ENCODE results near the gene WWTR1.

WWTR1 gene

DNA sequence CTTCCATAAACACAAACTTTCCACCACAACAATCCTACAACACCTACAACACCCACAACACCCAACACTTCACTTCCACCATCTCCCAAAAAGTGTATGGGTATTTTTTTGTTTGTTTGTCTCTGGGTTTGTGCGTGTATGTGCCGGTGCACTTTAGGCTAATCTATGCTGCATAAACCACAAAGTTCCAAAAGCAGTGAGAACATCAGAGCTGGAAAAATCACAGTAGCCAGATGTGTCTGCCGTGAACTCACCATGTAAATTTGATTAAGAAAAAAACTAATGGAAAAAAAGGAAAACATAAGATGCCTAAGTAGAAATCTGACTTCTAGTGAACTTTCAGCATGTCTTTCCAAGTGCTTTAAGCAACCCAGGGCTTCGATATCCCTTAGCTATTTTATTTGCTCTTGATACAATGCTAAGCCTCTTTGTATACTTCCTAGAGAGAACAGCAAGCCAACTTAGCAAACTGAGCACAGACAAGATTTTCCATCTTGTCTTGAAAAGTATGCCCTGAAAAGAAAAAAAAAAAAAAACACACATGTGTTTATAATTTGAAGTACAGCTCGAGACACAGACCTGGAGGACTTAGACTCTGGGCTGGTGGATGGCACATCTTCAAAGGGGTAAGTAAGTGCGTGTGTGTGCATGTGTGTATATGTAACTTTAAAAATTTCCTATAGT lies 91.4 kb downstream of the WWTR1 start:
- no peak for DNase-seq (ENCODE audit: insufficient read length, low spot score)
- no peak for TF ChIP-seq POLR2A (IDR thresholded peaks at IDR 0.05; ENCODE audit: low read depth, low read length)
- FAIRE-seq, result no peak

DNA sequence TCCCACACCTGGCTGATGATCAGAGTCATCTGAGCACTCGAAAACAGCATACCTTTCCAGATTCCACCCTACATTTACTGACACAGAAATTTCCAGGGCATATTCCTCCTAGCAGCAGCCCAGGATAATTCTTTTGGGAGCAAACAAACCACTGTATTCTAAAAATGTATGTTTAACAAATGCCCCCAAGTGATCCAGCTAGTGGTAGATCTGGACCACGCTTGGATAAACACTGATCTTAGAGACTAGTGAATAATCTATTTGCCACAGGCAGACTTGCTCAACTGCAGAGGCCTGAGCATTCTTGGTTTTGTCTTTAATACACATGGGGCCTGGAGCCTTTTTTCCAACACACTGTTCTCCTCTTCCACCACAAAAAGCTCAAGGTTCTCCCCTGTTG lies 93.7 kb downstream of the WWTR1 start:
- FAIRE-seq (no peak), DNase-seq (ENCODE audit: insufficient read length, low spot score) (no peak)
- TF ChIP-seq POLR2A (IDR thresholded peaks at IDR 0.05; ENCODE audit: low read depth, low read length), result no peak

DNA sequence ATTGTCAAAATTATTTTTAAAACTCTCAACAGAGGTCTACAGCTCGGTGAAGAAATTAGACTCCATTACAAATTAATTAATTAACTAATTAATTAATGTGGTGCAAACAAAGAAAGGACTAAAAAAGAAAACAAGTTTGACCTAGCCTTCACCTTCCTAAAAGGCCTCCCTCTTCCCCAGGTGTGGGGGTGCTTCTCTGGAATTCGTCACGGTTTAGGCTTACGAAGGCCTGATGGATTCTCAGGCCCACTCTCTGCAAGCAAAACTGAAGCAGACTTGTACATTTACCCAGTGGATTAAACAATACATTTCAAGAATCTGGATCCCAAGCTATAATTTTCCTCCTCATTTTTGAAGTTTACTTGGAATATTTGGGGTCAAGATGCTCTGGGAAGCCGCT lies 94.7 kb downstream of the WWTR1 start:
- DNase-seq (ENCODE audit: insufficient read length, low spot score) (no peak), FAIRE-seq (no peak)
- TF ChIP-seq POLR2A (IDR thresholded peaks at IDR 0.05; ENCODE audit: low read depth, low read length), result no peak

DNA sequence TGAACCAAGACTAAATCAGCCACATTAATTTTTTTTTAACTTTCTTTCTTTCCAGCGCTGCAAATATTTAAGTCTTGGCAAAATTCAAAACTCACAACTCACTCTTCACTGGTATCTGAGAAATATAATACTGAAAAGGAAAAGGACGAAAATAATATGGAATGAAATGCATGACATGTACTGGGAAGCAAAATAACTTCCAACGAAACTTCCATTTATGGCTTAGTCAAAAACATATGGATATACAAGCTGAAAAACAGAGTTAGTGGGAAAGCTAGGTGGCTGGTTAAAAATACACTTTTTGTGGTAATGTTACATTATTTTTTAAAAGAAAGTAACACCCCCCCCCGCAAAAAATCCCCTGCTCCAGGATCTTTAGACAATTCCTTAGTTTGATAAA lies 97.2 kb downstream of the WWTR1 start:
- no peak for FAIRE-seq
- no peak for DNase-seq (ENCODE audit: insufficient read length, low spot score)
- no peak for TF ChIP-seq POLR2A (IDR thresholded peaks at IDR 0.05; ENCODE audit: low read depth, low read length)

DNA sequence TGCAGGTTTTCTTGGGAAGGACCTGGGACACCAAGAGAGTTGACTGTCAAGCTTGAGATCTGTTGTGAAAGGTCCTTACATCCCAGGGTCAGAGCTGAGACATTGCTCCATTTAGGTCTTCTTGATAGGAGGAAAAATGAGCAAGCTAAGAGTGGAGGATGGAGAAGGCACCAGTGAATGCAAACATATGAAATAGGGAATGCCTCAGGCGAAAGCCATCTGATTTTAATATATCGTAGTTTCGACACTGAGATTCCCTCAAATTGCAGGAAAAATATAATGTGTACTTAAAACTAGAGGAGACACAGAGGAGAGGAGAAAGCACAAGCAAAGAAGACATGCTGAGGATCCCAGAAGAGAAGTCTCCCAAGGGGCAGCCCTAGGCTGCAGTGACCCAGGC lies 97.8 kb downstream of the WWTR1 start:
- DNase-seq (ENCODE audit: insufficient read length, low spot score) (no peak), FAIRE-seq (no peak)
- no peak for TF ChIP-seq POLR2A (IDR thresholded peaks at IDR 0.05; ENCODE audit: low read depth, low read length)

DNA sequence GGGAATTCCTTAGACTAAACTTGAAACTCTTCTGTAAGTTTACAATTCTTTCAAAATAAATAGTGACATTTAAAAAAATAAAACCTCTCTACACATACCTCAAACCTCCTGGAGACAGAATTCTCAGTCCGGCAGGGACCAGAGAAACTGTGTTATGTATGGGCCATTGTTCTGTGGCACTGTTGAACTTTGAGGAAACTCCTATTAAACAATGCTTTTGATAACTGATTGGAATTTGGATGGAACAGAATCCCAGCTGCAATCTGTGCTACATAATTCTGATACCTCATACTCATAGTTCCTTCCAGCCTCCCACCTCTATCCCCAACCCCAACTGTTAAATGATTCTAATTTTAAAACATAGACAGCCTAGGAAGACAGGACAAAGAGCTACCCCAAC lies 98.3 kb downstream of the WWTR1 start:
- no peak for TF ChIP-seq POLR2A (IDR thresholded peaks at IDR 0.05; ENCODE audit: low read depth, low read length)
- no peak for FAIRE-seq
- no peak for DNase-seq (ENCODE audit: insufficient read length, low spot score)

DNA sequence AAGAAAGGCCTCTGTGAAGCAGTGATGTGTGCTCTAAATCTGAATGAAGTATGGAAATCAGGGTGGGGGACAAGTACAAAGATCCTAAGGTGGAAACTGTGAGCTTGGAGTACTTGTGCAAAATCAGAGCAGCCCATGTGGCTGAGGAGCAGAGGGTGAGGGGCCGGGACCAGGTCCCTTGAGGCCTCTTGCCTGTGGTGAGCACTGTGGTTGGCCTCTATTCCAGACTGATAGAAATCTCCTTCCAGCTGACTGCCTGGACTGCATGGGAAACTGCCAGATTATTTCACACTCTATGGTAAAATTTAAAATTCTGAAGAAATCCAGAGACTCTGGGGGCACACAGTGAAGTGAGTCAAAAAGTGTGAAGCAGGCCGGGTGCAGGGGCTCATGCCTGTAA lies 101.9 kb downstream of the WWTR1 start:
- no peak for TF ChIP-seq POLR2A (IDR thresholded peaks at IDR 0.05; ENCODE audit: low read depth, low read length)
- no peak for FAIRE-seq
- no peak for DNase-seq (ENCODE audit: insufficient read length, low spot score)

DNA sequence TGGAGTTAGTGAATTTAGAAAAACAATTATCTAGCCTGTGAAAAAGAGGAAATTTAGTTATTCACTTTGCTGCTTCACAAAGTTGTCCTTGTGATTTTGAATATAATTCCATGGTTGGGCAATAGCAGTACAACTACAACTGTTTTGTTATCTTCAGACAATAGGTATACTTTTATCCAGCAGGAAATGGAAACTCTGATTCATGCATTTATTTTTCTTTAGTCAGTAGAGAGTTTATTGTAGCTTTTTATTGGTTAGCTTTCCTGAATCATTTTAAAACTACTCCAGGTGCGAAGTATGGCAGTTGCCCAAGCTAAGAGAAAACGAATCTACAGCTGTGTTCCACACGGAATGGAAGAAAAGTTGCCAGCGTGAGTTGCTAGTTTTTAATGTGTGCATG lies 103.0 kb downstream of the WWTR1 start:
- DNase-seq (ENCODE audit: insufficient read length, low spot score) (no peak), FAIRE-seq (peak; percentile 95)
- TF ChIP-seq POLR2A (IDR thresholded peaks at IDR 0.05; ENCODE audit: low read depth, low read length), result no peak

DNA sequence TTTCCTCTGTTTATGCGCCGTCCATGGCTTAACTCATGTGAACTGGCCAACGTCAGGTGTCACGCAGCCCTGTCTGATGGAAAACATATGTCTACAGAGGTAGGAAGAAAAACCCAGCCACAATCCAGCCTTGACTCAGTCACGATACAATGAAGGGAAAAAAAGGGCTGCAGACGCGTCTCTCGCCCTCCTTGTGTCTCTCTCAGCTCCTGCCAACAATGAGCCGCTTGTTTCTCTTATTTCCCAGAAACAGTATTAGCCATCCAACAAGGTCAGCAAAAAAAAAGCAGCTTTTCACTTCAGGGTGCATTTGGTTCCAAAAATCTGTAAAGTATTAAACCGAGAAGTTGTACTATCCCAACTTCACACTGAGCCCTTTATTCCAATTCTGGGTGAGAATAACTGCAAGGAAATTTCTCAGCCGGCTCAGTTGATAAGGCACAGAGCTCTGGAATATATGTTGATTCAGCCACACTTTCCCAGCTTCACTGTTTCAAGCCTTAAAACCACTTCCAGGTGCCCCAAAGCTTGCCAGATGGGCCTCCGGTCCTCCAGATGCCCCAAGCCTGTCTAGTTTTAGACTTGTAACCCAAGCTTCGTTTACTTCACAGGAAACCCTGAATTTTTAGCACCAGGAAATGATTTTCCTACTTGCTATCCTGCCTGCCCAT lies 103.9 kb downstream of the WWTR1 start:
- no peak for TF ChIP-seq POLR2A (IDR thresholded peaks at IDR 0.05; ENCODE audit: low read depth, low read length)
- FAIRE-seq (no peak), DNase-seq (ENCODE audit: insufficient read length, low spot score) (no peak)

DNA sequence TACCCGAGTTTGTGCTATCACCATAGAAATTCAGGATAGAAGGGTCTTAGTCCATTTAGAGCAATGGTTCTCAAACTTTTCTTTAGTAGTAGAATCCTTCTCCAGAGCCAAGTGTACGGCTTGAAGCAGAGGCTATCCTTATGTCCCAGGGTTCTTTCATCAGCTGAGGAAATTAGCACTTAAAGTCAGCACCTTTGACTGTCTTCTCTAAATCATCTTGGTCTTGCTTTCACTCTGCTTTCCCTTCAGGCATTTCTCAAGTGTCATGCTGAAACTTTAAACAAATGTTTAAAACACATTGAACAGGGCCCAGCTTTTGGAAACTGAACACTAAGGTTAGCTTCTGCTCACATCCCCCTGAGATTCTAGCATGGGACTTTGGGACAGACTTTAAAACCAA lies 105.1 kb downstream of the WWTR1 start:
- TF ChIP-seq POLR2A (IDR thresholded peaks at IDR 0.05; ENCODE audit: low read depth, low read length), result no peak
- FAIRE-seq (peak; percentile 23), DNase-seq (ENCODE audit: insufficient read length, low spot score) (no peak)

DNA sequence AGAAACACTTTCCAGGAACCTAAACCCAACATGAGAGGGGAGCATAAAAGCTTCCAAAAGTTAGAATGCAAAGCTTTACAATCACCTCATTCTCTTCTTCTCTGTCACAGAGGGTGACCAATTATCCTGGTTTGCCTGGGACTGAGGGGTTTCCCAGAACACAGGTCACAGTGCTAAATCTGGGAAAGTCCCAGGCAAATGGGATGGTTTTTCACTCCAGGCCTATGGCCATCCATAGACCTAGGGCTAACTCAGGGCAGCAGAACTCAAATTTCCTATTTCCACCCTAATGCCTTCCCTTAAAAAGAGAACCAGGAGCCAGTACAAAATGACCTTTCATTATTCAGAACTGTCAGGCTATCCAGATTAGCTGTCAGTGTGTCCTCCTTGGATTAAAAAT lies 106.3 kb downstream of the WWTR1 start:
- DNase-seq (ENCODE audit: insufficient read length, low spot score) (no peak), FAIRE-seq (no peak)
- no peak for TF ChIP-seq POLR2A (IDR thresholded peaks at IDR 0.05; ENCODE audit: low read depth, low read length)

DNA sequence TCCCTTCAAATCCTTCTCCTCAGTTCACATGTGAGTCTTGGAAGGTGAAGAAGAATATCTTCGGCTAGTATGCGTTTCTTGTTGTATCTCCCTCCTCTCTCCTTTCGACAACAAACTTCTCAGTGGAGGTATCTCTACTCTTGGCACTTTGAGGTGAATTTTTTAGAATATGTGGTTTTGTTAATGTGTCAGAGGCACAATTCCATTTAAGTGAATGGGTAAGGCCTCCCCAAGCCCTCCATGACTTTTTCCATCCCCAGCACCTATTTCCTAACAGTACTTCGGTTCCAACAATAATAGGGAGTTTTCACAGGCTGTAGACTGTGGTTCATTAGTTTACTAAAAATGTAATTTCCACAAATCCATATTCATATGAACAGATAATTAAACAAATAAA lies 109.2 kb downstream of the WWTR1 start:
- DNase-seq (ENCODE audit: insufficient read length, low spot score), result no peak
- no peak for TF ChIP-seq POLR2A (IDR thresholded peaks at IDR 0.05; ENCODE audit: low read depth, low read length)
- FAIRE-seq, result no peak

DNA sequence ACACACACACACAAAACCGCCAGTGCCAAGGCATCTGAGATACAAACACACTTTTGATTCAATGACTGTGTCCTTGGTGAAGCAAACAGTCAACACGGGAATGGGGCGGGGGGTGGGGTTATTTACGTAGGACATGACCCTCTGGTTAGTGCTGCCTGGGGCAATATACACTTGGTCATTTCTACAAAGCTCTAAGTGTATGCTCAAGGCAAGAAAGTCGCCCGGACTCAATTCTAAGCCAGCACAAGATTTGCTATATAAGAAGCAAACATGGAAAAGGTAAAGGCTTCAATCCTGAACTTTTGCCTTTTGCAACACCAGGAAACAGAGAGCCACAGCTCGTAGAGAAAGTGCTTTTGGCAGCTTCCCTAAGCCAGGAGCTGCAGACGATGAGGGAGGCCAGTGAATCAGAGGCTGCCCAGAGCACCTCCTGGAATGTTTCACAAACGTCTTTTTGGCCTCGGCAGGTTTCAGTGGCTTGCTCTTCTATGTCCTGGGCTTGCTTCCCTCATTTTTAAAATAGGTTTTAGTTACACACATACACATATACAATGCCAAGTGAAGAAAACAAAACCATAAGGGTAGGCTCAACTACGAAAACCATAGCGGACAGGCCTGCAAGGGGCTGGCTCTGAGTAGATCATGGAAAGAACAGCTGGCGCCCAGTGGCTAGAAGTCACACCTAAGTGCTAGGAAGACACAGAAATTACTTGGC lies 109.7 kb downstream of the WWTR1 start:
- TF ChIP-seq POLR2A (IDR thresholded peaks at IDR 0.05; ENCODE audit: low read depth, low read length), result no peak
- peak; percentile 47 for DNase-seq (ENCODE audit: insufficient read length, low spot score)
- peak; percentile 91 for FAIRE-seq

DNA sequence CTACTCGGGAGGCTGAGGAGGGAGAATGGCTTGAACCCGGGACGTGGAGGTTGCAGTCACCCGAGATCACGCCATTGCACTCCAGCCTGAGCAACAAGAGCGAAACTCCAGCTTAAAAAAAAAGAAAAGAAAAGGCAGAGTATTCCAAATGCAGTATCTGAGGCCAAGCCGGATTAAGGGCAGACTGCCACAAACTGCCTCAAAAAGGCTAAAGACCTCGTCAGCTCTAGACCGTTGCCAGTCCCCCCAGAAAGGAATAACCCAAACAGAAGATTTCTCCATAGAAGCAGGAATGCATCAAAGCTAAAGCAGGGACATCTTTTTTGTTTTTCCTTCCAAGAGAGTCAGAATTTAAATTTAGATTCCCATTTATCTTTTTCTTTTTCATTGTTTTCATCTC lies 110.4 kb downstream of the WWTR1 start:
- no peak for TF ChIP-seq POLR2A (IDR thresholded peaks at IDR 0.05; ENCODE audit: low read depth, low read length)
- DNase-seq (ENCODE audit: insufficient read length, low spot score) (no peak), FAIRE-seq (no peak)

DNA sequence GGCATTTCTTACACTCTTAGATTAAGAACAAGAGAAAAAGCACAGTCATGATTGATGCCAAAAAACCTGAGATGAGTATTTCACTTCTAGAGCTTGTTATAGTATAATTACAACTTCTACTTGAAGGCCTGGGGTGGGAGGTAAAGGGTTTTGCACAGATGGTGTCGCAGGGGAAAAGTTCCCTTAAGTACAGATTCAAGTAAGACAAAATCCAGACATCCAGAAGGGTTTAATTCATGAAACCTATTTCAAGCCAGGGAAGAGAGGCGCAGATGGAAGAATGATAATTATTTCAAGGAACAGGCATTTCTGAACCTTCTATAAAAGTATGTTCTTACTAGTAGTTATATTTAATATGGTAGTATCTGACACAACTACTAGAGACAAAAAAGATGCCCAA lies 112.8 kb downstream of the WWTR1 start:
- DNase-seq (ENCODE audit: insufficient read length, low spot score) (no peak), FAIRE-seq (no peak)
- TF ChIP-seq POLR2A (IDR thresholded peaks at IDR 0.05; ENCODE audit: low read depth, low read length), result no peak

Data from H54 (cell line).